Endothelial cell of umbilical vein (primary cell): ENCODE data around the gene TNPO3. TPM values are rescaled to one million over a fixed set of nuclear protein-coding genes. Genes with fewer than 3 reads are reported as not detected.

Experiments used
- BruUV-seq: library from RNA; stranded (reverse); fragments of 400-500 nt; replicated peaks from 2 replicates; lab custom pipeline; 2021; lab: Mats Ljungman, UMichigan
- CTCF ChIA-PET: fragments of 300-600, 350-600 bp; sonication (Branson Sonifier 250); formaldehyde crosslinking; loops from one replicate; lab custom pipeline; 2021; ENCODE audit warnings: antibody characterized with exemption, inconsistent platforms; lab: Charles Lee
- POLR2A ChIA-PET: fragments of 300-600, 350-600 bp; sonication (Branson Sonifier 250); formaldehyde crosslinking; loops from one replicate; lab custom pipeline; 2021; ENCODE audit warnings: antibody characterized with exemption, inconsistent platforms; lab: Charles Lee
- DNase-seq: peaks from one replicate; pipeline ENCODE4 v3.0.0-alpha.2; 2011; ENCODE audit warnings: low read depth, low spot score
- FAIRE-seq: peaks from 2 replicates; lab custom pipeline; 2011; peaks lifted over from hg19 to GRCh38; lab: Jason Lieb, UNC
- H2AFZ ChIP-seq: 2 replicates; pipeline ENCODE4 v1.6.0; 2012; ENCODE audit warnings: low read depth, low read length, control low read depth, inconsistent platforms
- H3K27ac ChIP-seq: 2 replicates; pipeline ENCODE4 v1.5.1; 2011; ENCODE audit warnings: low read depth, mild to moderate bottlenecking, control low read depth, low read length, moderate library complexity; ENCODE audit not compliant: insufficient read depth
- H3K27me3 ChIP-seq, 2 experiments: 2 replicates each; pipeline versions ENCODE4 v1.6.0 to v1.6.1; 2011; ENCODE audit warnings: low read length in 2 of 2, mixed read lengths in 1 of 2; ENCODE audit not compliant: control insufficient read depth in 2 of 2, insufficient read depth in 2 of 2
- H3K36me3 ChIP-seq, 2 experiments: 2 replicates in 1 of 2; 3 replicates in 1 of 2; pipeline ENCODE4 v1.5.1; 2011; ENCODE audit warnings: low read length in 2 of 2, mild to moderate bottlenecking in 1 of 2, moderate library complexity in 1 of 2; ENCODE audit not compliant: control insufficient read depth in 2 of 2, insufficient read depth in 2 of 2; ENCODE audit errors: extremely low read depth in 1 of 2
- H3K4me1 ChIP-seq: 3 replicates; pipeline ENCODE4 v1.5.1; 2011; ENCODE audit warnings: mild to moderate bottlenecking, low read length; ENCODE audit not compliant: control insufficient read depth, insufficient read depth; ENCODE audit errors: extremely low read depth
- H3K4me2 ChIP-seq: 2 replicates; pipeline ENCODE4 v1.6.1; 2011; ENCODE audit warnings: low read length, control low read depth, mixed read lengths; ENCODE audit not compliant: insufficient read depth
- H3K4me3 ChIP-seq, 3 experiments: fragments of 200-600 bp in 1 of 3; sonication (generic), shearing (Covaris generic) in 1 of 3; replicated peaks in 1 of 3; 2 replicates each; pipeline ENCODE4 v1.5.1; 2011 to 2016; ENCODE audit warnings: control low read depth in 3 of 3, low read length in 3 of 3, mild to moderate bottlenecking in 2 of 3, inconsistent platforms in 1 of 3, low read depth in 1 of 3, moderate library complexity in 1 of 3; ENCODE audit not compliant: insufficient read depth in 1 of 3
- H3K79me2 ChIP-seq: 2 replicates; pipeline ENCODE4 v1.6.0; 2012; ENCODE audit warnings: low read length, inconsistent platforms; ENCODE audit not compliant: control insufficient read depth, insufficient read depth
- H3K9ac ChIP-seq: replicated peaks from 2 replicates; pipeline ENCODE3; 2011; ENCODE audit warnings: low read length, control low read depth; ENCODE audit not compliant: insufficient read depth; ENCODE audit errors: extremely low read depth
- H3K9me1 ChIP-seq: replicated peaks from 3 replicates; pipeline ENCODE4 v1.6.0; 2011; ENCODE audit warnings: mild to moderate bottlenecking, low read length; ENCODE audit not compliant: control insufficient read depth, insufficient read depth; ENCODE audit errors: extremely low read depth
- H3K9me3 ChIP-seq: replicated peaks from 2 replicates; pipeline ENCODE4 v1.5.1; 2012; ENCODE audit warnings: low read length, inconsistent platforms; ENCODE audit not compliant: control insufficient read depth, insufficient read depth
- H4K20me1 ChIP-seq: replicated peaks from 2 replicates; pipeline ENCODE3; 2011; ENCODE audit warnings: mild to moderate bottlenecking, low read length; ENCODE audit not compliant: control insufficient read depth, insufficient read depth; ENCODE audit errors: extremely low read depth
- EZH2 ChIP-seq: IDR thresholded peaks from 2 replicates; pipeline ENCODE4 v1.6.1; 2012; ENCODE audit warnings: borderline replicate concordance, low read depth, mild to moderate bottlenecking, moderate library complexity, low read length, inconsistent platforms; ENCODE audit not compliant: severe bottlenecking
- FOS ChIP-seq: IDR thresholded peaks from 2 replicates; pipeline ENCODE4 v1.6.1; 2011; ENCODE audit warnings: mild to moderate bottlenecking, low read length, moderate library complexity, borderline replicate concordance; ENCODE audit not compliant: insufficient read depth
- GATA2 ChIP-seq: IDR thresholded peaks from 2 replicates; pipeline ENCODE4 v1.7.0; 2011; ENCODE audit warnings: low read depth, mild to moderate bottlenecking, moderate library complexity, mixed read lengths, low read length; ENCODE audit not compliant: insufficient read length, insufficient read depth
- JUN ChIP-seq: IDR thresholded peaks from 2 replicates; pipeline ENCODE4 v1.6.1; 2011; ENCODE audit warnings: borderline replicate concordance, low read depth; ENCODE audit not compliant: insufficient read length, insufficient read depth
- MAX ChIP-seq: IDR thresholded peaks from 2 replicates; pipeline ENCODE4 v1.6.1; 2011; ENCODE audit not compliant: insufficient read depth, insufficient read length
- MYC ChIP-seq: IDR thresholded peaks from one replicate; pipeline ENCODE4 v1.6.1; 2011; ENCODE audit warnings: mild to moderate bottlenecking, low read depth, low read length
- POLR2A ChIP-seq: IDR thresholded peaks from 2 replicates; pipeline ENCODE4 v1.6.1; 2012; ENCODE audit warnings: low read depth, mild to moderate bottlenecking, control low read depth, low read length
- POLR2AphosphoS5 ChIP-seq: IDR thresholded peaks from 2 replicates; pipeline ENCODE4 v1.6.1; 2012; ENCODE audit warnings: low read depth, mild to moderate bottlenecking, control low read depth, low read length, moderate library complexity; ENCODE audit not compliant: insufficient read depth
- dilution Hi-C: fragments of 300-500 bp; cut with MboI; formaldehyde crosslinking; loops from one replicate; pipeline ENCODE4 v1.15.0; 2019; ENCODE audit warnings: low sequenced_read_pairs; ENCODE audit not compliant: extremely low pct_ligation_motif_present
- intact Hi-C: fragments of 100-400 bp; cut with micrococcal nuclease; formaldehyde crosslinking; loops from one replicate; pipeline ENCODE4 v1.10.0; 2022
- polyA plus RNA-seq, 4 experiments: library from polyadenylated mRNA; depleted of rRNA in 3 of 4; stranded (reverse) in 3 of 4; unstranded in 1 of 4; fragments of >200 nt; gene quantifications; 2 replicates each; pipeline versions ENCODE4 v1.2.1 to v1.2.3, GENCODE V29; 2011 to 2012; ENCODE audit warnings: missing spikeins in 1 of 4
- total RNA-seq: library from RNA; stranded (reverse); gene quantifications from 2 replicates; pipeline ENCODE4 v1.2.3, GENCODE V29; 2021
- TF ChIP-seq, protein P1 (sequence below), 2 donors: IDR thresholded peaks; 1 replicate in 1 of 2; 2 replicates in 1 of 2; pipeline ENCODE4 v1.5.1; 2011; ENCODE audit warnings: low read length in 2 of 2, mild to moderate bottlenecking in 2 of 2, moderate library complexity in 2 of 2, control low read depth in 1 of 2, inconsistent platforms in 1 of 2, low read depth in 1 of 2; ENCODE audit not compliant: insufficient read depth in 1 of 2; ENCODE audit errors: extremely low read depth in 1 of 2

TNPO3 gene
- total and polyA plus RNA-seq, 2 donors (not counting 3 experiments of a cell fraction or from before 2014, with no cell fraction given): 29.0 to 46.9 TPM

DNA sequence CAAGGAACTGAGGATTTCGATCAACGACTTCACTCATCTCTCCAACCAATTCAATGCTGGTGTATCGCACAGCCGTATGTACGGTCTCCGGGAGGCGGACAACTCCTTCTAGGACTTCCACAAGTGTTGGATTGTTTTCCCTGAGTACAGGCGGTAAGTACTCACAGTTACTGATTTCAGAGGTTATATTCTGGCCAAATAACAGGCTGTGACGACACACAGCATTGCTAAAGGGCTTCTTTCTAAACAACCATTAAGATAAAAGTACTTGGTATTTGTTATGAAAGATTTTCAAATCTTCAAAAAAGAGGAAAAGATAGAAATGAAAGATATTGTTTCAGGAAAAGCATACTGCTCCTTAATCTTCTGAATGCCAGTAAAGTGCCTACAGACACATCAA is 65.0 kb downstream of the TNPO3 start:
- Histone ChIP-seq H3K4me2 (no peak overlapping the region), H3K4me3 (no peak overlapping the region), H3K36me3 (peaks cover 0 to 4% of the 10 kb centered on the region in 2 experiments), H3K79me2 (no peaks in the 10 kb centered on the region), H3K27me3 (no peaks in the 10 kb centered on the region), H3K4me1 (no peaks in the 10 kb centered on the region), H2AFZ (no peak overlapping the region), H3K9me3 (no peaks in the 10 kb centered on the region), H3K9ac (no peak overlapping the region), H4K20me1 (no peaks in the 10 kb centered on the region), H3K9me1 (no peaks in the 10 kb centered on the region), H3K27ac (no peak overlapping the region)
- ChIA-PET CTCF (interaction anchor here (1.0 to 1.5 kb wide), 2 partner anchors 14 to 17 kb away, joined by 3 to 4 read pairs; no protein-coding TSS in a partner anchor), POLR2A (no interaction called here)
- intact Hi-C loops (no loop called here), dilution Hi-C loops (no loop called here)
- no TSS peak for BruUV-seq
- DNase-seq: no peak
- TF ChIP-seq GATA2 (no peak), FOS (no peak), JUN (no peak), POLR2A (no peak), EZH2 (no peak)
- TF ChIP-seq, protein P1, sequence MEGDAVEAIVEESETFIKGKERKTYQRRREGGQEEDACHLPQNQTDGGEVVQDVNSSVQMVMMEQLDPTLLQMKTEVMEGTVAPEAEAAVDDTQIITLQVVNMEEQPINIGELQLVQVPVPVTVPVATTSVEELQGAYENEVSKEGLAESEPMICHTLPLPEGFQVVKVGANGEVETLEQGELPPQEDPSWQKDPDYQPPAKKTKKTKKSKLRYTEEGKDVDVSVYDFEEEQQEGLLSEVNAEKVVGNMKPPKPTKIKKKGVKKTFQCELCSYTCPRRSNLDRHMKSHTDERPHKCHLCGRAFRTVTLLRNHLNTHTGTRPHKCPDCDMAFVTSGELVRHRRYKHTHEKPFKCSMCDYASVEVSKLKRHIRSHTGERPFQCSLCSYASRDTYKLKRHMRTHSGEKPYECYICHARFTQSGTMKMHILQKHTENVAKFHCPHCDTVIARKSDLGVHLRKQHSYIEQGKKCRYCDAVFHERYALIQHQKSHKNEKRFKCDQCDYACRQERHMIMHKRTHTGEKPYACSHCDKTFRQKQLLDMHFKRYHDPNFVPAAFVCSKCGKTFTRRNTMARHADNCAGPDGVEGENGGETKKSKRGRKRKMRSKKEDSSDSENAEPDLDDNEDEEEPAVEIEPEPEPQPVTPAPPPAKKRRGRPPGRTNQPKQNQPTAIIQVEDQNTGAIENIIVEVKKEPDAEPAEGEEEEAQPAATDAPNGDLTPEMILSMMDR (IDR thresholded peaks at IDR 0.05; ENCODE audit: extremely low read depth in 1 of 2, insufficient read depth in 1 of 2, low read depth in 1 of 2, low read length in 2 of 2): no peak
- no peak for FAIRE-seq

DNA sequence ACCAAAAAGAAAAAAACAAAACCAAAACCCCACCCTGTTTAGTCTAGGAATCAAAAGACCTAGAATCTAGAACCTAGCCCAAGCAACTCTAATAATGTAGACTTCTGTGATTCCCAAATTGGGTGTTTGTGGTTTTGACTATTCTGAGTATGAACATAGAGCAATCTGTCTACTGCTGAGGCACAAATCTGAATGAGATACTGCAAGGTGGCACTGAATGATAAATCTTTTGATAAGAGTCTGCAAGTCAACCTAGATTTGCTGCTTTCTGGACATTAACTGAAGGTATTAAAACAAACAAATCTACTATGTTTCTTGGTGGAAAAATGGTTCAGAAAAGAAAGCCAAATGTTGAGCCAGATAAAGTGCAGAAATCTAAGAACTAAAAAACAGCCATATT is 66.5 kb downstream of the TNPO3 start:
- Histone ChIP-seq H3K79me2 (no peaks in the 10 kb centered on the region), H3K27me3 (no peaks in the 10 kb centered on the region), H3K36me3 (peaks cover 0 to 4% of the 10 kb centered on the region in 2 experiments), H4K20me1 (no peaks in the 10 kb centered on the region), H3K9me1 (no peaks in the 10 kb centered on the region), H2AFZ (no peak overlapping the region), H3K9me3 (no peaks in the 10 kb centered on the region), H3K9ac (no peak overlapping the region), H3K4me3 (no peak overlapping the region), H3K27ac (no peak overlapping the region), H3K4me1 (no peaks in the 10 kb centered on the region), H3K4me2 (no peak overlapping the region)
- dilution Hi-C loops (no loop called here), intact Hi-C loops (no loop called here)
- no peak for TF ChIP-seq FOS
- TF ChIP-seq EZH2: no peak
- no peak for TF ChIP-seq POLR2A
- no peak for TF ChIP-seq JUN
- no peak for TF ChIP-seq MAX
- no peak for TF ChIP-seq POLR2AphosphoS5
- TF ChIP-seq, protein P1 (IDR thresholded peaks at IDR 0.05; ENCODE audit: extremely low read depth in 1 of 2, insufficient read depth in 1 of 2, low read depth in 1 of 2, low read length in 2 of 2): no peak
- no peak for TF ChIP-seq MYC
- TF ChIP-seq GATA2: no peak
- BruUV-seq: no TSS peak
- ChIA-PET POLR2A (no interaction called here), CTCF (no interaction called here)
- DNase-seq: no peak
- FAIRE-seq: no peak
